ENCODE data around the gene OR10G4.
"Not testable (repeated sequence)": the region's sequence is repeated elsewhere in the genome, so short reads cannot be mapped to it uniquely, and the experiment has no call there.

Gene OR10G4, protein sequence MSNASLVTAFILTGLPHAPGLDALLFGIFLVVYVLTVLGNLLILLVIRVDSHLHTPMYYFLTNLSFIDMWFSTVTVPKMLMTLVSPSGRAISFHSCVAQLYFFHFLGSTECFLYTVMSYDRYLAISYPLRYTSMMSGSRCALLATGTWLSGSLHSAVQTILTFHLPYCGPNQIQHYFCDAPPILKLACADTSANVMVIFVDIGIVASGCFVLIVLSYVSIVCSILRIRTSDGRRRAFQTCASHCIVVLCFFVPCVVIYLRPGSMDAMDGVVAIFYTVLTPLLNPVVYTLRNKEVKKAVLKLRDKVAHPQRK

DNA sequence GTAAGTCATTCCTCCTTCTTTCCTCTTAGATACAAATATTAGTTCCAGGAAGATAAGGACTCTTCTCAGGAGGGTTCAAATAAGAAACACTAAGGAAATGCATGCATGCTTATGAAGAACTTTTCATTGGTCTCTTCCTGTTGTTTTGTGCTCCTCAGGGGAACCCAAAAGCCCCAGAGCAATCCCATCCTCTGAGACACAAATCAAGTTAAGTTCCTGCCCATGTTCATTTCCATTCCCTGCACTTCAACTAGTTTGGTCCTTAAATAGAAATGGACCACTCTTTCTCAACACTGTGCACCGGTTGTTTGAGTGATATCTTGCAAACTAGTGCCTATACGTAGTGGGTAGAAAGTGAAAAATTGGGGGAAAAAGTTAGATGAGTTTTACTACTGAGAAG is at the start of gene OR10G4:
Gene OR10G4, plus strand, starts transcription at position 301 of the 400 bp plus-strand sequence. CDS start 2,578 bp downstream, outside the sequence.
- DNase-seq (ENCODE audit: low spot score), result no peak

- no peak for DNase-seq (ENCODE audit: low spot score)
These were observed 39.0 kb upstream of the OR10G4 start for GRCh38 chr11:123973816-123974215.

DNA sequence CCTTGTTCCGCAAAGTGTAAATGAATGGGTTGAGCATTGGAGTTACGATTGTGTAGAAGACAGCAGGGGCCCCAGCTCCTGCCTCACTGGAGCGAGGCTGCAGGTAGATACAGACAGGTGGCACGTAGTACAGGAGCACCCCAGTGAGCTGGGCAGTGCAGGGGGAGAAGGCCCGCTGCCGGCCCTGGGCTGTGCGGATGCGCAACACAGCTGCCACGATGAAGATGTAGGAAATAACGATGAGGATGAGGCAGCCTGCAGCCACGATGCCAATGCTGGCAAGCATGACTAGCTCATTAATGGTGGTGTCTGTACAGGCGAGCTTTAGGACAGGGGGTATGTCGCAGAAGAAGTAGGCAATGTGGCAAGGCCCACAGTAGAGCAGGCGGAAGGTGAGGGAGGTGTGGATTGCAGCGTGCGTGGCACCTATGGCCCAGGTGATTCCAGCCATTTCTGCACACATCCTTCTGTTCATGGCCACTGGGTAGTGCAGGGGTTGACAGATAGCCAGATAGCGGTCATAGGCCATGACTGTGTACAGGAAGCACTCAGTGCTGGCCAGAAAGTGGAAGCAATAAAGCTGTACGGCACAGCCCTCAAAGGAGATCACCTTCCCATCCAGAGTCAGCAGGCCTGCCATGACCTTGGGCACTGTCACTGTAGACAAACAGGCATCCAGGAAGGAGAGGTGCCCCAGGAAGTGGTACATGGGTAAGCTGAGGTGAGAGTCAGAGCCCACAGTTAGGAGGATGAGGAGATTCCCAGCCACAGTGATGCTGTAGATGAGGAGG is 35.8 kb upstream of the OR10G4 start:
- no peak for DNase-seq (ENCODE audit: low spot score)

GRCh38 chr11:123977731-123978347 is 35.0 kb upstream of the OR10G4 start, which contains the start of gene OR10S1:
TSS of gene OR10S1 (minus strand) at chr11:123977781. CDS start at chr11:123977664, 117 bp downstream.
- no peak for DNase-seq (ENCODE audit: low spot score)

GRCh38 chr11:123979311-123979710 is 33.5 kb upstream of the OR10G4 start:
- no peak for DNase-seq (ENCODE audit: low spot score)

DNA sequence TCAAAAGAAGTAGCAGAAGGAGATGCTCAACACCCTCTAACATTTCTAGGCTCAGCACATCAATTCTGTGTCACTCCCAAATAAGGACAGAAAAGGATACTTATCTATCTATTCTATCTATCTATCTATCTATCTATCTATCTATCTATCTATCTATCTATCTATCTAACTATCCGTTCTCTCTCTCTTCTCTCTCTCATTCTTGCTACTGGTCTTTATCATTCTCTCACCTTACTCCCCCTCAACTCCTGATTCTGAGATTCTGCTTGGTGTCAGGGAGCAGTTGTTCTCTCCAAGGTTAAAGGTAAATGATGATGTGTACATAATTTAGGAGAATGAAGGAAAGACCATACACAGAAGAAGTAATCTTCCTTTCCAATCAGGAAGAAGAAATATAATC is 17.7 kb upstream of the OR10G4 start, which contains the start of gene OR10G6:
Gene OR10G6, minus strand, starts transcription at position 43 of the 400 bp plus-strand sequence. Its CDS starts 0 bp downstream, at position 43.
- no peak for DNase-seq (ENCODE audit: low spot score)

DNA sequence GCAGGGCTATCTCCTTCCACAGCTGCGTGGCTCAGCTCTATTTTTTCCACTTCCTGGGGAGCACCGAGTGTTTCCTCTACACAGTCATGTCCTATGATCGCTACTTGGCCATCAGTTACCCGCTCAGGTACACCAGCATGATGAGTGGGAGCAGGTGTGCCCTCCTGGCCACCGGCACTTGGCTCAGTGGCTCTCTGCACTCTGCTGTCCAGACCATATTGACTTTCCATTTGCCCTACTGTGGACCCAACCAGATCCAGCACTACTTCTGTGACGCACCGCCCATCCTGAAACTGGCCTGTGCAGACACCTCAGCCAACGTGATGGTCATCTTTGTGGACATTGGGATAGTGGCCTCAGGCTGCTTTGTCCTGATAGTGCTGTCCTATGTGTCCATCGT is 3.0 kb downstream of the OR10G4 start:
- DNase-seq (ENCODE audit: low spot score), result not testable (repeated sequence)

DNA sequence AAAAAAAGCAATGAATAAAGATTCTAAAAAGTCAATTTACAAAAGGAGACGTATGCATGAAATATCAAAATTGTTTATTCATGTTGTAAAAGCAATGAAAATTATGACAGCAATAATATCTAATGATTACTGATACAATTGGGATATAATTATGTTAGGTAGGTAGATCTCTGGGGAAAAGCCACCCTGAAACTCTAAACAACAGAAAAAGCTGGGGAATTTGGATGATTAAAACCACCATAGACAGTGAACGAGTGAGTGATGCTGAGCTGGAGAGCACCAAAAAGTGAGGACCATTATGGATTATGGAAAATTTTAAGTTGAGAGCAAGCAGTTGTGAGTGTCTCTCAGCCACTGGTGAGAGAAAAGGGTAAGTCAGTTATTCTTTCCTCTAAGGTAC is 13.7 kb downstream of the OR10G4 start, which contains the start of gene OR10G8:
Gene OR10G8, plus strand, starts transcription at position 301 of the 400 bp plus-strand sequence. CDS start 2,825 bp downstream, outside the sequence.
- no peak for DNase-seq (ENCODE audit: low spot score)

DNA sequence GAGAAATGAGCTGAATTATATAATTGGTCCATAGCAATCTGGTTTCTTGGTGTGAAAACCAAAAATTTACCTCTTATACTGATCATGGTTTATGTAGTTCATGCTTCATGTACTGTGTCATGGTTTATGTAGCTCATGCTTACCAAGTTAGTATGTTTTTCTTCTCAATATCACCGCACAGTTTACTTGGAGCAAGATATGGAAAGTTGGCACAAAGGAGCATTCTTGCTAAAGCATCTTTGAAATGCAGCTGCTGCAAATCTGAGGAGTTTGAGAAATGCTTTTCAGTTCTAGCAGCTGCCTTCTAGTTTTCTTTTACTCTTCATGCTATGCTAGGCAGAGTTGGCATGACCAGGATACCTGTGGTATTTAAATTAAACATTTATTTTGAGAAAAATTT is 23.9 kb downstream of the OR10G4 start:
- DNase-seq (ENCODE audit: low spot score), result no peak

DNA sequence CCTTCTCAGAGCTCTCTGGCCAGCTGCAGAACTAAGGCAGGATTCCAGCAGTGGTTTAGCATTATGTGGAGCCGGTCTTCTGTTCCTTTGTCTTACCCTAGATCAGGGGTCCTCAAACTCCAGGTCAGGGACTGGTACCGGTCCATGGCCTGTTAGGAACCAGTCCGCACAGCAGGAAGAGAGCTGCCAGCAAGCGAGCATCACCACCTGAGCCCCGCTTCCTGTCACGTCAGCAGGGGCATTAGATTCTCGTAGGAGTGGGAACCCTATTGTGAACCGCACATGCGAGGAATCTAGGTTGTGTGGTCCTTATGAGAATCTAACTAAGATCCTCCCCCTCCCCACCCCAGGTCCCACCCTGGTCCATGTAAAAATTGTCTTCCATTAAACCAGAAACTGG is 26.8 kb downstream of the OR10G4 start:
- no peak for DNase-seq (ENCODE audit: low spot score)

- no peak for DNase-seq (ENCODE audit: low spot score)
These were observed 28.5 kb downstream of the OR10G4 start, which contains the start of gene OR10G7 for GRCh38 chr11:124041254-124041653. TSS of gene OR10G7 (minus strand) at chr11:124041325. CDS start at chr11:124039001, 2,324 bp downstream.

GRCh38 chr11:124043420-124043819 is 30.6 kb downstream of the OR10G4 start:
- DNase-seq (ENCODE audit: low spot score), result no peak

DNA sequence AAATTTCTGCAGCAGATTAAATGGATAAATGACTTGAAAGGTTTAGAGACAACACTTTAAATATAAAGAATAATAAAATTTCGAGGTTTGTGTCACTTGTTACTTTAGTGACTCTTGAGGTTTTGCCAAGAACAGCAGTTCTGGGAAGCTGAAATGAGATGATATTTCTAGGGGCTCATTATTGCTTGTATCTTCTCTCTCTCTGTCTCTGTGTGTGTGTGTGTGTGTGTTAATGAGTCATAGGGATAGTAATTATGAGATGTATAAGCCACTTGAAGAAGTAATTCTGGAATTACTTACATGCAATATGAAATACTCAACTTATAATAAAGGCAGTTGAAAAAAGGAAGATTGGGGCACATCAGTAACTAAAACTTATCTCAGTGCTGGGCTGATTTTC is 38.0 kb downstream of the OR10G4 start:
- no peak for DNase-seq (ENCODE audit: low spot score)

GRCh38 chr11:124052966-124053365 is 40.2 kb downstream of the OR10G4 start:
- no peak for DNase-seq (ENCODE audit: low spot score)
